Right atrium auricular region (tissue), 2 donors: Measurements from ENCODE around the gene AHNAK. TPM values are rescaled to one million over a fixed set of nuclear protein-coding genes. Genes with fewer than 3 reads are reported as not detected.
"Not testable (repeated sequence)": the region's sequence is repeated elsewhere in the genome, so short reads cannot be mapped to it uniquely, and the experiment has no call there.

ENCODE experiments used
- DNase-seq: peaks from one replicate; pipeline ENCODE4 v3.0.0-alpha.2; 2019; ENCODE audit warnings: low spot score
- H3K27ac ChIP-seq, 2 donors: fragments of 200-600 bp; sonication (generic); 1 replicate in 1 of 2; 2 replicates in 1 of 2; pipeline ENCODE4 v1.5.1; 2016 to 2019
- H3K27me3 ChIP-seq, 2 donors: fragments of 200-600 bp; sonication (generic); one replicate each; pipeline versions ENCODE4 v1.5.1 to v1.6.0; 2017 to 2019
- H3K36me3 ChIP-seq: fragments of 200-600 bp; sonication (generic); one replicate; pipeline ENCODE4 v1.5.1; 2016
- H3K4me1 ChIP-seq, 2 donors: fragments of 200-600 bp; sonication (generic); one replicate each; pipeline versions ENCODE4 v1.5.1 to v1.6.0; 2017 to 2019
- H3K4me3 ChIP-seq, 2 donors: fragments of 200-600 bp; sonication (generic); 1 replicate in 1 of 2; 2 replicates in 1 of 2; pipeline ENCODE4 v1.5.1; 2017 to 2019; ENCODE audit warnings: mild to moderate bottlenecking in 1 of 2, moderate library complexity in 1 of 2
- H3K9me3 ChIP-seq, 2 donors: fragments of 200-600 bp; sonication (generic); one replicate each; pipeline ENCODE4 v1.5.1; 2019
- CTCF ChIP-seq, 2 donors: fragments of 200-600 bp; sonication (generic); IDR thresholded peaks; one replicate each; pipeline ENCODE4 v1.5.1; 2019; ENCODE audit warnings: antibody characterized with exemption in 2 of 2
- total RNA-seq, 2 donors: library from RNA; depleted of rRNA; stranded (reverse); fragments of >200 nt; gene quantifications; one replicate each; pipeline ENCODE4 v1.1.0, GENCODE V29; 2016

AHNAK gene
- total RNA-seq, 2 donors from 2014 or later, result 270 to 441 TPM

GRCh38 chr11:62567018-62567633 lies 20.5 kb upstream of the AHNAK start:
- DNase-seq, result no peak
- Histone ChIP-seq H3K4me3 (no peak overlapping the region), H3K27me3 (no peaks in the 10 kb centered on the region), H3K36me3 (peaks cover 88% of the 10 kb centered on the region), H3K9me3 (no peaks in the 10 kb centered on the region), H3K4me1 (peaks cover 0 to 9% of the 10 kb centered on the region in 2 donors), H3K27ac (no peak overlapping the region)
- TF ChIP-seq CTCF (IDR thresholded peaks at IDR 0.05), result no peak

DNA sequence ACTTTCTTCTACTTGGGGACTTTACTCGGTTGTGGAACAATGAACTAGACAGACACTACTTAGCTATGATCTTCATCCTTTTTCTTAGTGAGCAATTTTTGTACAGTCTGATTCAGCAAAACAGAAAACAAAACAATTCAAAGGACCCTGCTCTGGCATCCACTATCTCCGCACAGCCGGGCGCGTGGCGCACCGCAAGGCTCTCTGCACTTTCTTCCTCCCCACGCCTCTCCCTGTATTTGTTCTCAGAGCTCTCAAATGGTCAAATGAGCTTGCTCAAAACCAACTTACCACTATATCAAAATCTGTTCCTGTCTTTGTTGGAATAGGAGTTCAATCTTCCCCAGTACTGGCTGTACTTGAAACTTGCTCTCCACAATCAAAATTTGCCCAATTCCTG lies 19.6 kb upstream of the AHNAK start:
- Histone ChIP-seq H3K4me1 (peaks cover 0 to 9% of the 10 kb centered on the region in 2 donors), H3K4me3 (no peak overlapping the region), H3K9me3 (no peaks in the 10 kb centered on the region), H3K36me3 (peaks cover 84% of the 10 kb centered on the region), H3K27ac (no peak overlapping the region), H3K27me3 (no peaks in the 10 kb centered on the region)
- DNase-seq, result no peak
- no peak for TF ChIP-seq CTCF (IDR thresholded peaks at IDR 0.05)

GRCh38 chr11:62565100-62565802 lies 18.6 kb upstream of the AHNAK start:
- TF ChIP-seq CTCF (IDR thresholded peaks at IDR 0.05), result no peak
- no peak overlapping the region for H3K27ac ChIP-seq
- DNase-seq, result no peak
- H3K4me3 ChIP-seq, result no peak overlapping the region
- peaks cover 0 to 19% of the 10 kb centered on the region in 2 donors for H3K4me1 ChIP-seq
- H3K27me3 ChIP-seq, result no peaks in the 10 kb centered on the region
- no peaks in the 10 kb centered on the region for H3K9me3 ChIP-seq
- H3K36me3 ChIP-seq, result peaks cover 76% of the 10 kb centered on the region

DNA sequence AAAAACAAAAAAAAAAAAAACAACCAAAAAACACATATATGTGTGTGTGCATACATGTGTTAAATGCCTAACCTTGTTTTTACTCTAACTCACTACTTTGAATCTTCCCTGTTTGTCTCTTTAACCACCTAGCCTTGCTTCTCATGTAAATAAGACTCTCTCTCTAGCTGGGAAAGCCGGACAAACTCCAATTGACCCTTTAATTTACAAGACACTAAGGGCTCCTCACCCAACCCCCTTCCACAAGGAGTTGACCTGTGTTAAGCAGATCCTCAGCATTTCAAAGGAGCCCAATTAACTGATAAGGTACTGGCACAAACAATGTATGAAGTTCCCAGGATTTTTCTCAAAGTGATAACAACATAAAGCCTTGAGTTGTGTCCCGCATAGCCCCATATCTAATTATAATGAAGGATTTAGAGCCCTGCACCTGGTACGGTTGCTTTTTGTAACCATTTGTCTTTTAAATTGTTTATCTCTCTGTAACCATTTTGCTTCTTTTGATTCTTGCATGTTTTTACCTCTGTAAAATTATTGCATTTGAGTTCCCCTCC lies 15.1 kb upstream of the AHNAK start:
- Histone ChIP-seq H3K36me3 (peaks cover 64% of the 10 kb centered on the region), H3K4me1 (peaks cover 0 to 29% of the 10 kb centered on the region in 2 donors), H3K27ac (peak overlapping the region in 1 of 2 donors; percentile 82)
- not testable (repeated sequence) for H3K27me3 ChIP-seq, H3K9me3 ChIP-seq, H3K4me3 ChIP-seq, DNase-seq

GRCh38 chr11:62560566-62561103 lies 14.0 kb upstream of the AHNAK start:
- Histone ChIP-seq H3K4me1 (peaks cover 0 to 41% of the 10 kb centered on the region in 2 donors), H3K36me3 (peaks cover 53% of the 10 kb centered on the region), H3K4me3 (no peak overlapping the region), H3K27me3 (no peaks in the 10 kb centered on the region), H3K27ac (peak overlapping the region; percentile 72 to 82), H3K9me3 (no peaks in the 10 kb centered on the region)
- TF ChIP-seq CTCF (IDR thresholded peaks at IDR 0.05), result peak; percentile 53 to 92
- peak; percentile 97 for DNase-seq

GRCh38 chr11:62559626-62560025 lies 13.0 kb upstream of the AHNAK start:
- H3K27me3 ChIP-seq, DNase-seq, H3K4me3 ChIP-seq, H3K9me3 ChIP-seq: not testable (repeated sequence)
- peaks cover 46% of the 10 kb centered on the region for H3K36me3 ChIP-seq
- H3K4me1 ChIP-seq, result peaks cover 0 to 51% of the 10 kb centered on the region in 2 donors
- H3K27ac ChIP-seq, result peak overlapping the region; percentile 41 to 82
